WTC11 (cell line): ENCODE data around the gene PDLIM7. TPM values are rescaled to one million over a fixed set of nuclear protein-coding genes. Genes with fewer than 3 reads are reported as not detected.

Source experiments
- ATAC-seq: fragments of 200-7000 bp; cut with Tn5 transposase; 2 replicates; pipeline ENCODE4 v1.10.0; 2021; ENCODE audit warnings: mild to moderate bottlenecking, moderate library complexity
- CTCF ChIA-PET: fragments of 300-600 bp; sonication (Branson Sonifier 250); formaldehyde crosslinking; loops from one replicate; lab custom pipeline; 2021; ENCODE audit warnings: antibody characterized with exemption; lab: Charles Lee
- POLR2A ChIA-PET: fragments of 350-600 bp; sonication (Branson Sonifier 250); formaldehyde crosslinking; loops from one replicate; lab custom pipeline; 2021; ENCODE audit warnings: antibody characterized with exemption; lab: Charles Lee
- DNase-seq: peaks from one replicate; pipeline ENCODE4 v3.0.0; 2021; ENCODE audit warnings: low spot score
- H3K27ac Mint-ChIP-seq: 2 replicates; pipeline ENCODE4 v1.8.0; 2021; ENCODE audit warnings: mixed read lengths
- H3K27me3 Mint-ChIP-seq: 2 replicates; pipeline ENCODE4 v1.8.0; 2021; ENCODE audit warnings: low read depth, mild to moderate bottlenecking, moderate library complexity, mixed read lengths
- H3K36me3 Mint-ChIP-seq: 2 replicates; pipeline ENCODE4 v1.8.0; 2021; ENCODE audit warnings: mixed read lengths
- H3K4me1 Mint-ChIP-seq: 2 replicates; pipeline ENCODE4 v1.8.0; 2022; ENCODE audit warnings: mixed read lengths
- H3K4me3 Mint-ChIP-seq: 2 replicates; pipeline ENCODE4 v1.8.0; 2021; ENCODE audit warnings: mild to moderate bottlenecking, moderate library complexity, mixed read lengths
- H3K9me3 Mint-ChIP-seq: 2 replicates; pipeline ENCODE4 v1.8.0; 2021; ENCODE audit warnings: mixed read lengths
- ARID4B ChIP-seq: sonication (generic); formaldehyde crosslinking; IDR thresholded peaks from 2 replicates; pipeline ENCODE4 v1.8.0; 2023; ENCODE audit warnings: missing genetic modification reagents, mild to moderate bottlenecking, borderline replicate concordance
- CDX4 ChIP-seq: fragments of 250-450 bp; sonication (Bioruptor Pico); IDR thresholded peaks from 2 replicates; pipeline ENCODE4 v1.9.0; 2021; ENCODE audit warnings: moderate library complexity, mild to moderate bottlenecking, inconsistent platforms, borderline replicate concordance
- EMX1 ChIP-seq: fragments of 250-450 bp; sonication (Bioruptor Pico); IDR thresholded peaks from 2 replicates; pipeline ENCODE4 v1.8.0; 2021; ENCODE audit warnings: mild to moderate bottlenecking
- FOXJ3 ChIP-seq: sonication (generic); formaldehyde crosslinking; IDR thresholded peaks from 2 replicates; pipeline ENCODE4 v1.9.0; 2021; ENCODE audit warnings: missing genetic modification reagents, mild to moderate bottlenecking, borderline replicate concordance
- FOXP1 ChIP-seq: sonication (generic); formaldehyde crosslinking; IDR thresholded peaks from 2 replicates; pipeline ENCODE4 v1.8.0; 2022; ENCODE audit warnings: missing genetic modification reagents, mild to moderate bottlenecking, moderate library complexity, borderline replicate concordance
- KAT7 ChIP-seq: sonication (generic); formaldehyde crosslinking; IDR thresholded peaks from 2 replicates; pipeline ENCODE4 v1.8.1; 2023; ENCODE audit warnings: missing genetic modification reagents, mild to moderate bottlenecking, borderline replicate concordance
- MXD4 ChIP-seq: fragments of 250-450 bp; sonication (Bioruptor Pico); IDR thresholded peaks from 2 replicates; pipeline ENCODE4 v1.8.0; 2021; ENCODE audit warnings: mild to moderate bottlenecking, moderate library complexity, borderline replicate concordance
- MYBL2 ChIP-seq: sonication (generic); formaldehyde crosslinking; IDR thresholded peaks from 2 replicates; pipeline ENCODE4 v1.8.1; 2023; ENCODE audit warnings: mild to moderate bottlenecking, moderate library complexity, missing genetic modification reagents
- NFE2L1 ChIP-seq: sonication (generic); formaldehyde crosslinking; IDR thresholded peaks from 2 replicates; pipeline ENCODE4 v1.8.1; 2023; ENCODE audit warnings: missing genetic modification reagents
- OVOL2 ChIP-seq: fragments of 250-450 bp; sonication (Bioruptor Pico); IDR thresholded peaks from 2 replicates; pipeline ENCODE4 v1.9.0; 2021; ENCODE audit warnings: mild to moderate bottlenecking, borderline replicate concordance
- SOX15 ChIP-seq: fragments of 250-450 bp; sonication (Bioruptor Pico); IDR thresholded peaks from 2 replicates; pipeline ENCODE4 v1.9.0; 2021; ENCODE audit warnings: mild to moderate bottlenecking
- SP1 ChIP-seq: sonication (generic); formaldehyde crosslinking; conservative IDR thresholded peaks from 2 replicates; pipeline ENCODE4 v1.8.1; 2022; ENCODE audit warnings: missing genetic modification reagents
- USF2 ChIP-seq: sonication (generic); formaldehyde crosslinking; IDR thresholded peaks from 2 replicates; pipeline ENCODE4 v1.8.1; 2023; ENCODE audit warnings: mild to moderate bottlenecking, missing genetic modification reagents, moderate library complexity
- ZNF263 ChIP-seq: sonication (generic); formaldehyde crosslinking; IDR thresholded peaks from 2 replicates; pipeline ENCODE4 v1.8.1; 2022; ENCODE audit warnings: low read depth, mild to moderate bottlenecking, moderate library complexity, missing genetic modification reagents
- ZNF416 ChIP-seq: fragments of 250-450 bp; sonication (Bioruptor Pico); IDR thresholded peaks from 2 replicates; pipeline ENCODE4 v1.9.0; 2021; ENCODE audit warnings: mild to moderate bottlenecking, inconsistent platforms
- ZNF512 ChIP-seq: sonication (generic); formaldehyde crosslinking; IDR thresholded peaks from 2 replicates; pipeline ENCODE4 v1.8.1; 2022; ENCODE audit warnings: missing genetic modification reagents, borderline replicate concordance
- ZNF532 ChIP-seq: fragments of 250-450 bp; sonication (Bioruptor Pico); IDR thresholded peaks from 2 replicates; pipeline ENCODE4 v1.9.0; 2021; ENCODE audit warnings: mild to moderate bottlenecking, borderline replicate concordance
- ZSCAN18 ChIP-seq: fragments of 250-450 bp; sonication (Bioruptor Pico); IDR thresholded peaks from 2 replicates; pipeline ENCODE4 v2.1.2; 2022; ENCODE audit warnings: mild to moderate bottlenecking, moderate library complexity
- total RNA-seq: library from RNA; stranded (reverse); gene quantifications from 3 replicates; pipeline ENCODE4 v1.2.3, GENCODE V29; 2021

The PDLIM7 gene
- total RNA-seq, 1 experiment from 2014 or later: 142 TPM

GRCh38 chr5:177537389-177538361 lies 40.3 kb upstream of the PDLIM7 start:
- no peak for DNase-seq
- Mint-ChIP-seq H3K4me3 (no peak overlapping the region), H3K36me3 (peaks cover 41% of the 10 kb centered on the region), H3K4me1 (no peaks in the 10 kb centered on the region), H3K27ac (peak overlapping the region; percentile 12; the same call in 1 of the 2 replicates), H3K9me3 (no peaks in the 10 kb centered on the region), H3K27me3 (no peaks in the 10 kb centered on the region)
- TF ChIP-seq ARID4B (CRISPR knock-in tag) (no peak), MXD4 (CRISPR knock-in tag) (no peak), EMX1 (no peak), KAT7 (CRISPR knock-in tag) (no peak), OVOL2 (CRISPR knock-in tag) (no peak), ZNF263 (no peak), ZNF532 (CRISPR knock-in tag) (no peak), ZNF416 (no peak), ZSCAN18 (no peak), CDX4 (CRISPR knock-in tag) (no peak), SP1 (CRISPR knock-in tag) (no peak), ZNF512 (CRISPR knock-in tag) (no peak), NFE2L1 (CRISPR knock-in tag) (no peak), USF2 (CRISPR knock-in tag) (no peak), FOXJ3 (CRISPR knock-in tag) (no peak), FOXP1 (CRISPR knock-in tag) (no peak), SOX15 (no peak), MYBL2 (CRISPR knock-in tag) (no peak)
- ATAC-seq: peak; percentile 32; the same call in 1 of the 2 replicates
- ChIA-PET CTCF (interaction anchor here (0.6 to 1.3 kb wide), 5 partner anchors 9 to 147 kb away, joined by 3 to 4 read pairs (median 3); no protein-coding TSS in a partner anchor), POLR2A (interaction anchor here (1.0 kb wide), 1 partner anchor 167 kb away, joined by 3 read pairs; no protein-coding TSS in a partner anchor)
